Epithelial cell of umbilical artery (primary cell): ENCODE data around the gene CEP131. TPM values are rescaled to one million over a fixed set of nuclear protein-coding genes. Genes with fewer than 3 reads are reported as not detected.

ENCODE experiments used
- total RNA-seq: library from RNA; depleted of rRNA; stranded (reverse); fragments of >200 nt; gene quantifications from 2 replicates; pipeline ENCODE4 v1.2.3, GENCODE V29; 2014

CEP131 gene
- total RNA-seq: 11.6 and 14.6 TPM in 2 replicates

GRCh38 chr17:81222906-81223761, at the start of gene CEP131:
TSS of gene CEP131 (minus strand) at chr17:81222965. CDS start at chr17:81220056, 2,909 bp downstream.

GRCh38 chr17:81238815-81239713, 16.3 kb upstream of the CEP131 start, which contains the start of the genes NDUFAF8 and TEPSIN:
TSS of gene NDUFAF8 (plus strand) at chr17:81239318. CDS start at chr17:81239364, 46 bp downstream.
TSS of gene TEPSIN (minus strand) at chr17:81239055. CDS start at chr17:81239033, 22 bp downstream.

GRCh38 chr17:81166033-81166492, 56.7 kb downstream of the CEP131 start, which contains the start of gene AATK:
TSS of gene AATK (minus strand) at chr17:81166221. CDS start at chr17:81165992, 229 bp downstream.

GRCh38 chr17:81165246-81166032, 57.3 kb downstream of the CEP131 start, which contains the start of gene PVALEF:
TSS of gene PVALEF (plus strand) at chr17:81165507. CDS start at chr17:81181227, 15,720 bp downstream.

Other genes with a start within 250 kb of the CEP131 start
- 16.6 and 18.8 TPM in 2 replicates for gene CHMP6, start 231.1 kb downstream of the CEP131 start, total RNA-seq
- gene BAIAP2, start 187.8 kb downstream of the CEP131 start, total RNA-seq: 4.3 and 6.5 TPM in 2 replicates
- not detected in 2 replicates for gene PVALEF, start 57.5 kb downstream of the CEP131 start, total RNA-seq
- 3.3 and 5.2 TPM in 2 replicates for gene AATK, start 56.7 kb downstream of the CEP131 start, total RNA-seq
- gene TEPSIN, start 16.1 kb upstream of the CEP131 start, total RNA-seq: 10.1 and 14.0 TPM in 2 replicates
- 23.9 and 41.3 TPM in 2 replicates for gene NDUFAF8, start 16.4 kb upstream of the CEP131 start, total RNA-seq
- gene SLC38A10, start 72.3 kb upstream of the CEP131 start, total RNA-seq: 84.8 and 94.7 TPM in 2 replicates
- 1.7 and 3.9 TPM in 2 replicates for gene BAHCC1, start 172.5 kb upstream of the CEP131 start, total RNA-seq